GM23338 (cell line): ENCODE results near the gene ARHGEF37. TPM values are rescaled to one million over a fixed set of nuclear protein-coding genes. Genes with fewer than 3 reads are reported as not detected.

Source experiments
- ATAC-seq: fragments of 200-7000 bp; cut with Tn5 transposase; 3 replicates; pipeline ENCODE4 v1.9.1; 2020
- DNase-seq: peaks from one replicate; pipeline ENCODE4 v3.0.0-alpha.2; 2015; ENCODE audit warnings: low spot score
- H2AFZ ChIP-seq: fragments of 200-600 bp; sonication (generic); 2 replicates; pipeline ENCODE4 v1.8.0; 2016; ENCODE audit warnings: antibody characterized with exemption, mild to moderate bottlenecking, moderate library complexity
- H3F3A ChIP-seq: fragments of 200-600 bp; sonication (generic); replicated peaks from 2 replicates; pipeline ENCODE4 v1.8.0; 2017; ENCODE audit warnings: antibody characterized with exemption, mixed run types, low read depth
- H3K27ac ChIP-seq: fragments of 200-600 bp; sonication (generic); 2 replicates; pipeline ENCODE4 v1.6.1; 2016; ENCODE audit warnings: low read depth
- H3K27me3 ChIP-seq: fragments of 200-600 bp; sonication (generic); 2 replicates; pipeline ENCODE4 v1.8.0; 2016; ENCODE audit warnings: mild to moderate bottlenecking, mixed run types, moderate library complexity; ENCODE audit not compliant: insufficient read depth
- H3K36me3 ChIP-seq: fragments of 200-600 bp; sonication (generic); 2 replicates; pipeline ENCODE4 v1.8.0; 2016; ENCODE audit warnings: mild to moderate bottlenecking; ENCODE audit not compliant: insufficient read depth
- H3K4me1 ChIP-seq: fragments of 200-600 bp; sonication (generic); 2 replicates; pipeline ENCODE4 v1.8.0; 2016; ENCODE audit warnings: mild to moderate bottlenecking, moderate library complexity; ENCODE audit not compliant: insufficient read depth
- H3K4me2 ChIP-seq: fragments of 200-600 bp; sonication (generic); 2 replicates; pipeline ENCODE4 v1.7.1; 2017; ENCODE audit warnings: mixed run types
- H3K4me3 ChIP-seq: fragments of 200-600 bp; sonication (generic); 2 replicates; pipeline ENCODE4 v1.6.1; 2016; ENCODE audit warnings: mixed run types
- H3K79me2 ChIP-seq: fragments of 200-600 bp; sonication (generic); replicated peaks from 2 replicates; pipeline ENCODE4 v1.8.0; 2017; ENCODE audit warnings: mild to moderate bottlenecking; ENCODE audit not compliant: insufficient read depth
- H3K9me2 ChIP-seq: fragments of 200-600 bp; sonication (generic); 2 replicates; pipeline ENCODE4 v1.8.0; 2017; ENCODE audit not compliant: insufficient read depth
- H4K20me1 ChIP-seq: fragments of 200-600 bp; sonication (generic); replicated peaks from 2 replicates; pipeline ENCODE4 v1.8.0; 2017; ENCODE audit warnings: mild to moderate bottlenecking; ENCODE audit not compliant: insufficient read depth
- H3K27ac Mint-ChIP-seq: 2 replicates; pipeline ENCODE4 v1.8.0; 2020; ENCODE audit warnings: inconsistent platforms, mild to moderate bottlenecking, moderate library complexity, mixed read lengths
- H3K27me3 Mint-ChIP-seq: 3 replicates; pipeline ENCODE4 v1.8.0; 2022; ENCODE audit warnings: low read depth, mild to moderate bottlenecking, moderate library complexity, mixed read lengths, inconsistent platforms; ENCODE audit not compliant: insufficient read depth, poor library complexity
- H3K36me3 Mint-ChIP-seq: 3 replicates; pipeline ENCODE4 v1.8.0; 2021; ENCODE audit warnings: low read depth, mild to moderate bottlenecking, inconsistent platforms, moderate library complexity, mixed read lengths
- H3K4me1 Mint-ChIP-seq: 3 replicates; pipeline ENCODE4 v1.8.0; 2020; ENCODE audit warnings: mild to moderate bottlenecking, inconsistent platforms, mixed read lengths
- H3K4me3 Mint-ChIP-seq: 3 replicates; pipeline ENCODE4 v1.8.0; 2021; ENCODE audit warnings: moderate library complexity, mild to moderate bottlenecking, inconsistent platforms, mixed read lengths
- H3K9me3 Mint-ChIP-seq: 3 replicates; pipeline ENCODE4 v1.8.0; 2020; ENCODE audit warnings: moderate library complexity, mild to moderate bottlenecking, inconsistent platforms, mixed read lengths
- CREB1 ChIP-seq: fragments of 250-450 bp; sonication (Bioruptor Pico); IDR thresholded peaks from 2 replicates; pipeline ENCODE4 v1.5.0; 2020; ENCODE audit warnings: low read depth, mild to moderate bottlenecking, moderate library complexity
- CTCF ChIP-seq, 2 experiments: fragments of 200-600 bp in 1 of 2; sonication (generic) in 1 of 2; conservative IDR thresholded peaks; 2 replicates each; pipeline versions ENCODE4 v1.5.1 to v1.6.1; 2016 to 2017; ENCODE audit warnings: antibody characterized with exemption in 2 of 2, low read depth in 2 of 2, mild to moderate bottlenecking in 2 of 2, moderate library complexity in 1 of 2
- ETS1 ChIP-seq: IDR thresholded peaks from 2 replicates; pipeline ENCODE4 v1.6.1; 2016; ENCODE audit warnings: antibody characterized with exemption
- EZH2 ChIP-seq: fragments of 200-600 bp; sonication (generic); IDR thresholded peaks from one replicate; pipeline ENCODE4 v1.8.0; 2017; ENCODE audit warnings: antibody characterized with exemption, mild to moderate bottlenecking, low read depth; ENCODE audit not compliant: unreplicated experiment
- EZH2phosphoT487 ChIP-seq: fragments of 200-600 bp; sonication (generic); IDR thresholded peaks from one replicate; pipeline ENCODE4 v1.8.1; 2018; ENCODE audit warnings: antibody characterized with exemption; ENCODE audit not compliant: unreplicated experiment
- JUNB ChIP-seq: IDR thresholded peaks from one replicate; pipeline ENCODE4 v1.6.1; 2016; ENCODE audit warnings: antibody characterized with exemption; ENCODE audit not compliant: unreplicated experiment
- NANOG ChIP-seq: IDR thresholded peaks from 2 replicates; pipeline ENCODE4 v1.6.1; 2016; ENCODE audit warnings: antibody characterized with exemption, borderline replicate concordance
- POLR2AphosphoS5 ChIP-seq: IDR thresholded peaks from 2 replicates; pipeline ENCODE4 v1.6.1; 2016; ENCODE audit warnings: antibody characterized with exemption, low read depth
- REST ChIP-seq: IDR thresholded peaks from one replicate; pipeline ENCODE4 v1.6.1; 2018; ENCODE audit warnings: antibody characterized with exemption; ENCODE audit not compliant: unreplicated experiment
- STAT1 ChIP-seq: IDR thresholded peaks from one replicate; pipeline ENCODE4 v1.6.1; 2016; ENCODE audit warnings: antibody characterized with exemption; ENCODE audit not compliant: unreplicated experiment
- ZNF114 ChIP-seq: fragments of 250-450 bp; sonication (Bioruptor Pico); IDR thresholded peaks from 2 replicates; pipeline ENCODE4 v1.5.0; 2020; ENCODE audit warnings: mild to moderate bottlenecking, moderate library complexity
- ZNF331 ChIP-seq: fragments of 250-450 bp; sonication (Bioruptor Pico); IDR thresholded peaks from 2 replicates; pipeline ENCODE4 v1.5.0; 2020; ENCODE audit warnings: low read depth, mild to moderate bottlenecking, moderate library complexity
- polyA plus RNA-seq: library from polyadenylated mRNA; unstranded; fragments of >200 nt; fragmentation: Nextera tagmentation; extraction: Ambion mirVana; gene quantifications from 2 replicates; pipeline ENCODE4 v1.2.1, GENCODE V29; 2016
- total RNA-seq: library from RNA; depleted of rRNA; stranded (reverse); fragments of >200 nt; shearing (Covaris generic); gene quantifications from 2 replicates; pipeline ENCODE4 v1.2.3, GENCODE V29; 2014

The ARHGEF37 gene
- total and polyA plus RNA-seq, 2 experiments from 2014 or later = 0.14 to 0.79 TPM

GRCh38 chr5:149627070-149627469 is 45.8 kb downstream of the ARHGEF37 start (continued):
- TF ChIP-seq CTCF (conservative IDR thresholded peaks at IDR 0.05; ENCODE audit: low read depth in 2 of 2) = no peak
- no peak for TF ChIP-seq EZH2
- TF ChIP-seq CREB1 (CRISPR knock-in tag) = no peak
- no peak for TF ChIP-seq ZNF331 (CRISPR knock-in tag)
- TF ChIP-seq ETS1 = no peak
- TF ChIP-seq JUNB = no peak
- no peak for TF ChIP-seq NANOG
- no peak for TF ChIP-seq EZH2phosphoT487
- TF ChIP-seq STAT1 = no peak
- TF ChIP-seq REST = no peak
- no peak for TF ChIP-seq ZNF114 (CRISPR knock-in tag)
- TF ChIP-seq POLR2AphosphoS5 = no peak

GRCh38 chr5:149628221-149628620 is 46.9 kb downstream of the ARHGEF37 start:
- peaks cover 15% of the 10 kb centered on the region for H3K4me1 Mint-ChIP-seq
- no peak overlapping the region for H3K27ac ChIP-seq
- DNase-seq = no peak
- peaks cover 9% of the 10 kb centered on the region for H3K4me1 ChIP-seq
- no peak overlapping the region for H2AFZ ChIP-seq
- no peak for ATAC-seq
- H3K27me3 ChIP-seq = no peaks in the 10 kb centered on the region
- no peak overlapping the region for H3K4me2 ChIP-seq
- no peak overlapping the region for H3K4me3 Mint-ChIP-seq
- no peaks in the 10 kb centered on the region for H4K20me1 ChIP-seq
- no peaks in the 10 kb centered on the region for H3K36me3 Mint-ChIP-seq
- H3K9me3 Mint-ChIP-seq = no peaks in the 10 kb centered on the region
- H3K36me3 ChIP-seq = no peaks in the 10 kb centered on the region
- peaks cover 6% of the 10 kb centered on the region for H3K27me3 Mint-ChIP-seq
- H3K79me2 ChIP-seq = no peaks in the 10 kb centered on the region
- H3F3A ChIP-seq = no peaks in the 10 kb centered on the region
- H3K9me2 ChIP-seq = no peaks in the 10 kb centered on the region
- H3K27ac Mint-ChIP-seq = no peak overlapping the region
- no peak overlapping the region for H3K4me3 ChIP-seq
- TF ChIP-seq EZH2phosphoT487 (no peak), JUNB (no peak), EZH2 (no peak), NANOG (no peak), REST (no peak), ZNF114 (CRISPR knock-in tag) (no peak), CTCF (conservative IDR thresholded peaks at IDR 0.05; ENCODE audit: low read depth in 2 of 2) (no peak)
